Stimulated activated naive CD8-positive, alpha-beta T cell treated with anti-CD3 and anti-CD28 coated beads, Interleukin-15, Interleukin-2, amounts not matched to agents 100 ng/mL and 50 ng/mL, for 24 hours (primary cell): Measurements from ENCODE around the gene PPM1G.
"Not testable (repeated sequence)": the region's sequence is repeated elsewhere in the genome, so short reads cannot be mapped to it uniquely, and the experiment has no call there.

Experiments used
- H3K27ac Mint-ChIP-seq: one replicate; pipeline ENCODE4 v1.8.0; 2021; ENCODE audit warnings: mild to moderate bottlenecking, mixed read lengths
- H3K27me3 Mint-ChIP-seq: one replicate; pipeline ENCODE4 v1.8.0; 2021; ENCODE audit warnings: mixed read lengths
- H3K36me3 Mint-ChIP-seq: one replicate; pipeline ENCODE4 v1.8.0; 2021; ENCODE audit warnings: low read depth, mixed read lengths
- H3K4me1 Mint-ChIP-seq: one replicate; pipeline ENCODE4 v1.8.0; 2021; ENCODE audit warnings: low read depth, mixed read lengths
- H3K4me3 Mint-ChIP-seq: one replicate; pipeline ENCODE4 v1.8.0; 2021; ENCODE audit warnings: mild to moderate bottlenecking, mixed read lengths
- H3K9me3 Mint-ChIP-seq: one replicate; pipeline ENCODE4 v1.8.0; 2021; ENCODE audit warnings: mixed read lengths

Gene PPM1G

GRCh38 chr2:27427863-27428212 lies 18.4 kb upstream of the PPM1G start:
- Mint-ChIP-seq H3K27me3 (no peaks in the 10 kb centered on the region), H3K4me1 (peaks cover 36% of the 10 kb centered on the region), H3K4me3 (peak overlapping the region; percentile 93), H3K36me3 (peaks cover 9% of the 10 kb centered on the region), H3K27ac (peak overlapping the region; percentile 90), H3K9me3 (no peaks in the 10 kb centered on the region)

- not testable (repeated sequence) for H3K36me3 Mint-ChIP-seq, H3K27ac Mint-ChIP-seq, H3K4me3 Mint-ChIP-seq, H3K27me3 Mint-ChIP-seq, H3K9me3 Mint-ChIP-seq
- peaks cover 19% of the 10 kb centered on the region for H3K4me1 Mint-ChIP-seq
Observed at GRCh38 chr2:27425039-27425438, 15.6 kb upstream of the PPM1G start.

GRCh38 chr2:27422958-27423357 lies 13.6 kb upstream of the PPM1G start:
- H3K4me1 Mint-ChIP-seq, result peaks cover 6% of the 10 kb centered on the region
- H3K27me3 Mint-ChIP-seq, result no peaks in the 10 kb centered on the region
- H3K9me3 Mint-ChIP-seq, result no peaks in the 10 kb centered on the region
- H3K36me3 Mint-ChIP-seq, result no peaks in the 10 kb centered on the region
- H3K27ac Mint-ChIP-seq, result no peak overlapping the region
- H3K4me3 Mint-ChIP-seq, result no peak overlapping the region

- no peak overlapping the region for H3K4me3 Mint-ChIP-seq
- H3K27ac Mint-ChIP-seq, result peak overlapping the region; percentile 32
- no peaks in the 10 kb centered on the region for H3K4me1 Mint-ChIP-seq
- H3K9me3 Mint-ChIP-seq, result no peaks in the 10 kb centered on the region
- no peaks in the 10 kb centered on the region for H3K27me3 Mint-ChIP-seq
- H3K36me3 Mint-ChIP-seq, result no peaks in the 10 kb centered on the region
Observed at GRCh38 chr2:27421660-27422250, 12.4 kb upstream of the PPM1G start.

GRCh38 chr2:27420996-27421395 lies 11.6 kb upstream of the PPM1G start:
- H3K4me1 Mint-ChIP-seq, result no peaks in the 10 kb centered on the region
- no peak overlapping the region for H3K4me3 Mint-ChIP-seq

GRCh38 chr2:27416151-27416550 lies 6.8 kb upstream of the PPM1G start:
- Mint-ChIP-seq H3K4me3 (no peak overlapping the region), H3K4me1 (no peaks in the 10 kb centered on the region), H3K27me3 (peaks cover 8% of the 10 kb centered on the region), H3K36me3 (no peaks in the 10 kb centered on the region), H3K9me3 (peaks cover 3% of the 10 kb centered on the region), H3K27ac (no peak overlapping the region)

More at GRCh38 chr2:27420996-27421395, 11.6 kb upstream of the PPM1G start:
- Mint-ChIP-seq H3K27me3 (no peaks in the 10 kb centered on the region), H3K27ac (no peak overlapping the region), H3K36me3 (no peaks in the 10 kb centered on the region), H3K9me3 (no peaks in the 10 kb centered on the region)

GRCh38 chr2:27412419-27413152 lies 3.2 kb upstream of the PPM1G start:
- Mint-ChIP-seq H3K27me3 (peaks cover 8% of the 10 kb centered on the region), H3K27ac (no peak overlapping the region), H3K4me1 (peaks cover 12% of the 10 kb centered on the region), H3K36me3 (peaks cover 6% of the 10 kb centered on the region), H3K9me3 (peaks cover 3% of the 10 kb centered on the region), H3K4me3 (no peak overlapping the region)

- Mint-ChIP-seq H3K9me3 (peaks cover 3% of the 10 kb centered on the region), H3K27ac (peak overlapping the region; percentile 84), H3K4me1 (peaks cover 40% of the 10 kb centered on the region), H3K36me3 (peaks cover 34% of the 10 kb centered on the region), H3K4me3 (peak overlapping the region; percentile 94), H3K27me3 (peaks cover 8% of the 10 kb centered on the region)
Observed at GRCh38 chr2:27408601-27409320, 630 bp downstream of the PPM1G start.

- H3K36me3 Mint-ChIP-seq, result peaks cover 39% of the 10 kb centered on the region
- H3K9me3 Mint-ChIP-seq, result peaks cover 3% of the 10 kb centered on the region
- H3K4me1 Mint-ChIP-seq, result peaks cover 46% of the 10 kb centered on the region
- peaks cover 6% of the 10 kb centered on the region for H3K27me3 Mint-ChIP-seq
- H3K4me3 Mint-ChIP-seq, result peak overlapping the region; percentile 94
- peak overlapping the region; percentile 84 for H3K27ac Mint-ChIP-seq
Observed at GRCh38 chr2:27407798-27408491, 1.4 kb downstream of the PPM1G start.

- Mint-ChIP-seq H3K4me1 (peaks cover 47% of the 10 kb centered on the region), H3K9me3 (no peaks in the 10 kb centered on the region), H3K27ac (peak overlapping the region; percentile 4), H3K4me3 (no peak overlapping the region), H3K27me3 (no peaks in the 10 kb centered on the region), H3K36me3 (peaks cover 50% of the 10 kb centered on the region)
Observed at GRCh38 chr2:27400348-27401135, 8.8 kb downstream of the PPM1G start.

GRCh38 chr2:27398962-27399361 lies 10.4 kb downstream of the PPM1G start:
- no peak overlapping the region for H3K4me3 Mint-ChIP-seq
- no peaks in the 10 kb centered on the region for H3K27me3 Mint-ChIP-seq
- no peaks in the 10 kb centered on the region for H3K9me3 Mint-ChIP-seq
- peaks cover 41% of the 10 kb centered on the region for H3K4me1 Mint-ChIP-seq
- H3K36me3 Mint-ChIP-seq, result peaks cover 44% of the 10 kb centered on the region
- no peak overlapping the region for H3K27ac Mint-ChIP-seq

- Mint-ChIP-seq H3K4me3 (no peak overlapping the region), H3K36me3 (peaks cover 42% of the 10 kb centered on the region), H3K27me3 (no peaks in the 10 kb centered on the region), H3K27ac (peak overlapping the region; percentile 57), H3K9me3 (no peaks in the 10 kb centered on the region), H3K4me1 (peaks cover 30% of the 10 kb centered on the region)
Observed at GRCh38 chr2:27393225-27393624, 16.2 kb downstream of the PPM1G start.

- Mint-ChIP-seq H3K4me3 (no peak overlapping the region), H3K27me3 (no peaks in the 10 kb centered on the region), H3K27ac (peak overlapping the region; percentile 28), H3K36me3 (peaks cover 39% of the 10 kb centered on the region), H3K9me3 (no peaks in the 10 kb centered on the region), H3K4me1 (peaks cover 21% of the 10 kb centered on the region)
Observed at GRCh38 chr2:27390822-27391679, 18.3 kb downstream of the PPM1G start.
